ENCODE data around the gene FUT9.

DNA sequence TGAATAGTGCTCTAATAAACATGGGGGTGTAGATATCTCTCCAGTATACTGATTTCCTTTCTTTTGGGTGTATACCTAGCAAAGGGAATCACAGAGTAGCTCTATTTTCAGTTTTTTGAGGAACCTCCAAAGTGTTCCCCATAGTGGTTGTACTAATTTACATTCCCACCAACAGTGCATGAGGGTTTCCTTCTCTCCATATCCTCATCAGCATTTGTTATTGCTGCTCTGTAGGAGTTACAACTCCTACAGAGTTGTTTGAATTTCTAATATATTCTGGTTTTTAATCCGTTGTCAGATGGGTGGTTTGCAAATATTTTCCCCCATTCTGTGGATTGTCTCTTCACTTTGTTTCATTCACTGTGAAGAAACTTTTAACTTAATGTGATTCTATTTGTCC lies 207.9 kb downstream of the FUT9 start:
- TF ChIP-seq CTCF (IDR thresholded peaks at IDR 0.05) (no peak), POLR2A (IDR thresholded peaks at IDR 0.05) (no peak)
